Vagina (tissue), 2 donors: ENCODE data around the gene SLC25A1. TPM values are rescaled to one million over a fixed set of nuclear protein-coding genes. Genes with fewer than 3 reads are reported as not detected.
A peak's percentile ranks its signal among the peaks of the same experiment; 100 is the strongest.

Experiments used
- DNase-seq, 2 donors: peaks; one replicate each; pipeline ENCODE4 v3.0.0-alpha.2; 2017; ENCODE audit errors: extremely low spot score in 2 of 2
- H3K27ac ChIP-seq: fragments of 200-600 bp; sonication (generic); one replicate; pipeline ENCODE4 v1.5.1; 2019
- H3K27me3 ChIP-seq: fragments of 200-600 bp; sonication (generic); one replicate; pipeline ENCODE4 v1.5.1; 2019
- H3K36me3 ChIP-seq, 2 donors: fragments of 200-600 bp; sonication (generic); one replicate each; pipeline ENCODE4 v1.5.1; 2017 to 2019
- H3K4me1 ChIP-seq: fragments of 200-600 bp; sonication (generic); one replicate; pipeline ENCODE4 v1.5.1; 2019
- H3K4me3 ChIP-seq, 2 donors: fragments of 200-600 bp; sonication (generic); 1 replicate in 1 of 2; 2 replicates in 1 of 2; pipeline ENCODE4 v1.5.1; 2016 to 2019
- H3K9me3 ChIP-seq: fragments of 200-600 bp; sonication (generic); one replicate; pipeline ENCODE4 v1.5.1; 2019
- POLR2A ChIP-seq, 2 donors: fragments of 450-650 bp; IDR thresholded peaks; one replicate each; pipeline ENCODE4 v1.6.1; 2017; ENCODE audit warnings: antibody characterized with exemption in 2 of 2, mild to moderate bottlenecking in 2 of 2, moderate library complexity in 2 of 2
- POLR2AphosphoS5 ChIP-seq, 2 donors: sonication (generic); formaldehyde crosslinking; IDR thresholded peaks; one replicate each; pipeline ENCODE4 v1.9.0; 2017; ENCODE audit warnings: antibody characterized with exemption in 2 of 2, mild to moderate bottlenecking in 2 of 2, low read depth in 1 of 2; ENCODE audit not compliant: insufficient read depth in 1 of 2
- intact Hi-C: fragments of 100-400 bp; cut with DNase I; formaldehyde crosslinking; loops from one replicate; pipeline ENCODE4 v1.15.1; 2023
- total RNA-seq: library from RNA; depleted of rRNA; stranded (reverse); fragments of >200 nt; gene quantifications from one replicate; pipeline ENCODE4 v1.2.3, GENCODE V29; 2016
- TF ChIP-seq, protein P1 (sequence below), 3 experiments: fragments of 450-650 bp in 2 of 3; fragments of 200-600 bp in 1 of 3; sonication (generic) in 1 of 3; IDR thresholded peaks; one replicate each; pipeline ENCODE4 v1.5.1; 2017 to 2019; ENCODE audit warnings: antibody characterized with exemption in 3 of 3, mild to moderate bottlenecking in 2 of 3, moderate library complexity in 2 of 3

The SLC25A1 gene
- total RNA-seq: 44.2 TPM

DNA sequence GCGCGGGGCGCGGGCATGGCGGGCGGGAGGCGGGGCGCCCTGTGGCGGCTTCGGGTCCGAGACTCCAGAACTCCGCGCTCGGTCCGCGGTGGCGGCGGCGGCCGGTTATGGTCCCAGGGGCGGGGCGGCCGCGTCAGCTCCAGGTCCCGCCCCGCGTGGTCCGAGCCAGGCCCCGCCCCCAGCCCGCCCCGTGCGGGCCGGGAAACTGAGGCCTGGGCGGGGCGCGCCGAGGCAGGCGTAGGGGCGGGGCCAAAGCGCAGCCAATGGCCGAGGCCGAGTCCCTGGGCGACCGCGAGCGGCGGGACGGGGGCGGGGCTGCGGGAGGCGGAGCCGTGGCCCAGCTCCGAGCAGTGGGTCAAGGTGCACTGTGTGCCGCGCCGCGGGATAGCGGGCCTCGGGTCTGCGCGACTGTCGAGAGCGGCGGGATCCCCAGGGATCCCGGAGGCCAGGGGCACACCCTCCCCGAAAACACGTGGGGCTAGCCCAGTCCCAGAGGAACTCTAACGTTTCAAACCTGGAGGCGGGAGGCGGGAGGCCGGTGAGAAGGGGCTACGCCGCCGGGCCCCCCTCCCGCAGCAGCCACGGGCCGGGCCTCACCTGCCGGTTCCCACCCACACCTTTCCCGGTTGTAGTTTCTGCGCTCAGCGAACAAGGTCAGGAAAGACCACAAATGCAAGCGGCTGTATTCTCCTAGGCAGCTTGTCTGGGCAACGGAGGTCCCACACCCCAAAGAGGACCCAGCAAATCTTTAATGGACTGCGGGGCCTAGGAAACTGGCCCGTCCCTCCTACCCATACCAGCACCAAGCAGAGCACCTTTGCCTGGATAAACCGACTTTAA lies at the start of gene SLC25A1:
SLC25A1 (minus strand) TSS at position 80 of the 840 bp plus-strand sequence; CDS start at position 17, 63 bp downstream.
- Histone ChIP-seq H3K4me1 (peaks cover 45% of the 10 kb centered on the region), H3K27me3 (no peaks in the 10 kb centered on the region), H3K9me3 (no peaks in the 10 kb centered on the region), H3K27ac (peak within 1 kb of the TSS; percentile 79), H3K4me3 (peak within 1 kb of the TSS; percentile 72 to 92), H3K36me3 (no peaks in the 10 kb centered on the region)
- intact Hi-C loops: no loop called here
- TF ChIP-seq POLR2AphosphoS5 (IDR thresholded peaks at IDR 0.05; ENCODE audit: insufficient read depth in 1 of 2, low read depth in 1 of 2) (peak in 1 of 2 donors; percentile 76), POLR2A (IDR thresholded peaks at IDR 0.05) (peak in 1 of 2 donors; percentile 64)
- TF ChIP-seq, protein P1, sequence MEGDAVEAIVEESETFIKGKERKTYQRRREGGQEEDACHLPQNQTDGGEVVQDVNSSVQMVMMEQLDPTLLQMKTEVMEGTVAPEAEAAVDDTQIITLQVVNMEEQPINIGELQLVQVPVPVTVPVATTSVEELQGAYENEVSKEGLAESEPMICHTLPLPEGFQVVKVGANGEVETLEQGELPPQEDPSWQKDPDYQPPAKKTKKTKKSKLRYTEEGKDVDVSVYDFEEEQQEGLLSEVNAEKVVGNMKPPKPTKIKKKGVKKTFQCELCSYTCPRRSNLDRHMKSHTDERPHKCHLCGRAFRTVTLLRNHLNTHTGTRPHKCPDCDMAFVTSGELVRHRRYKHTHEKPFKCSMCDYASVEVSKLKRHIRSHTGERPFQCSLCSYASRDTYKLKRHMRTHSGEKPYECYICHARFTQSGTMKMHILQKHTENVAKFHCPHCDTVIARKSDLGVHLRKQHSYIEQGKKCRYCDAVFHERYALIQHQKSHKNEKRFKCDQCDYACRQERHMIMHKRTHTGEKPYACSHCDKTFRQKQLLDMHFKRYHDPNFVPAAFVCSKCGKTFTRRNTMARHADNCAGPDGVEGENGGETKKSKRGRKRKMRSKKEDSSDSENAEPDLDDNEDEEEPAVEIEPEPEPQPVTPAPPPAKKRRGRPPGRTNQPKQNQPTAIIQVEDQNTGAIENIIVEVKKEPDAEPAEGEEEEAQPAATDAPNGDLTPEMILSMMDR (IDR thresholded peaks at IDR 0.05): no peak
- DNase-seq: no peak

GRCh38 chr22:19228179-19228578 lies 49.6 kb upstream of the SLC25A1 start:
- DNase-seq: no peak
- H3K27me3 ChIP-seq: no peaks in the 10 kb centered on the region
- TF ChIP-seq POLR2A (IDR thresholded peaks at IDR 0.05) (no peak), POLR2AphosphoS5 (IDR thresholded peaks at IDR 0.05; ENCODE audit: insufficient read depth in 1 of 2, low read depth in 1 of 2) (no peak)
- TF ChIP-seq, protein P1 (IDR thresholded peaks at IDR 0.05): no peak
- intact Hi-C loops: no loop called here
- no peaks in the 10 kb centered on the region for H3K4me1 ChIP-seq
- H3K4me3 ChIP-seq: no peak overlapping the region
- H3K9me3 ChIP-seq: no peaks in the 10 kb centered on the region
- H3K27ac ChIP-seq: no peak overlapping the region
- peaks cover 0 to 4% of the 10 kb centered on the region in 2 donors for H3K36me3 ChIP-seq

GRCh38 chr22:19226428-19226827 lies 47.9 kb upstream of the SLC25A1 start:
- DNase-seq: no peak
- Histone ChIP-seq H3K27ac (no peak overlapping the region), H3K36me3 (peaks cover 0 to 16% of the 10 kb centered on the region in 2 donors), H3K27me3 (no peaks in the 10 kb centered on the region), H3K9me3 (no peaks in the 10 kb centered on the region), H3K4me1 (no peaks in the 10 kb centered on the region), H3K4me3 (no peak overlapping the region)
- TF ChIP-seq POLR2AphosphoS5 (IDR thresholded peaks at IDR 0.05; ENCODE audit: insufficient read depth in 1 of 2, low read depth in 1 of 2) (no peak), POLR2A (IDR thresholded peaks at IDR 0.05) (no peak)
- TF ChIP-seq, protein P1 (IDR thresholded peaks at IDR 0.05): no peak
- intact Hi-C loops: no loop called here

DNA sequence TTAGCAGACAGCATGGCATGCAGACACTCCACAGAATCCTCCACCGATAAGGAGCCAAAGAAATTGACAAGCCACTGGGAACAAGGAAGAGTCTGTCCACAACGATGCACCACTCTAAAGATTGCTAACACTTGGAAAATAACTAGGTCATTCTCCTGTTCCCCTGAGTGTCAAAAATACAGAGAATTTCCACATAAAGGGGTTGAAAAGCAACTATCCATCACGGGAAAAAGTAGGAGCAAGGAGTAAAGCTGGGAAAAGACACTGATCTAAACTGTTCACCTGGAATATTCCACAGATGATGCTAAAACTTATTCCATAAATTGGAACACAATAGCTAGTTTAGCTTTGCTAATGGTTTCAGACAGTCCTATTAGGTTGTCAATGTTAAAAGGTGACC lies 47.0 kb upstream of the SLC25A1 start:
- H3K4me3 ChIP-seq: no peak overlapping the region
- H3K27me3 ChIP-seq: no peaks in the 10 kb centered on the region
- DNase-seq: no peak
- TF ChIP-seq, protein P1 (IDR thresholded peaks at IDR 0.05): no peak
- no peak for TF ChIP-seq POLR2A (IDR thresholded peaks at IDR 0.05)
- no peak for TF ChIP-seq POLR2AphosphoS5 (IDR thresholded peaks at IDR 0.05; ENCODE audit: insufficient read depth in 1 of 2, low read depth in 1 of 2)
- H3K27ac ChIP-seq: no peak overlapping the region
- no peaks in the 10 kb centered on the region for H3K9me3 ChIP-seq
- no peaks in the 10 kb centered on the region for H3K4me1 ChIP-seq
- intact Hi-C loops: no loop called here
- H3K36me3 ChIP-seq: peaks cover 0 to 16% of the 10 kb centered on the region in 2 donors

DNA sequence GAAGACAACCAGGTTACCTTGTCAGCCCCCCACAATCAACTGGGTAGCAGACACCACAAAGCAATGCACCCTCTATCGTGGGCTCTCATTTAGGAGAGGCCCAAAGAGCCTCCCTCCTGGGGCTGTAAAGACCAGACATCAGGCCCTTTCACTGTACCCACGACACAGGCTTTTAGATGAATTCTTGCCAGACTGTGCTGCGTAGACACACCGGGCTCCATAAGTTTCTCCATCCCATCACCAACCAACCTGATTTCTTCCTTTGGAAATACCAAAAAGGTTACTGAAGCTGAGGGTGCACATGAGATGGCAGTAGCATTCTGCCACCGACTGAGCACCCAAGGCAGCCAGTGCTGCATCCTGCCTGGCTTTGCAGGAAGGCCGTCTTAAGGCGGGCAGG lies 46.4 kb upstream of the SLC25A1 start:
- DNase-seq: no peak
- intact Hi-C loops: no loop called here
- H3K36me3 ChIP-seq: peaks cover 0 to 13% of the 10 kb centered on the region in 2 donors
- TF ChIP-seq POLR2AphosphoS5 (IDR thresholded peaks at IDR 0.05; ENCODE audit: insufficient read depth in 1 of 2, low read depth in 1 of 2) (no peak), POLR2A (IDR thresholded peaks at IDR 0.05) (no peak)
- TF ChIP-seq, protein P1 (IDR thresholded peaks at IDR 0.05): no peak
- no peaks in the 10 kb centered on the region for H3K27me3 ChIP-seq
- no peaks in the 10 kb centered on the region for H3K4me1 ChIP-seq
- no peak overlapping the region for H3K27ac ChIP-seq
- no peak overlapping the region for H3K4me3 ChIP-seq
- no peaks in the 10 kb centered on the region for H3K9me3 ChIP-seq
